Type B pancreatic cell (in vitro differentiated cells): Measurements from ENCODE around the gene INPP5K. TPM values are rescaled to one million over a fixed set of nuclear protein-coding genes. Genes with fewer than 3 reads are reported as not detected.
"Not testable (repeated sequence)": the region's sequence is repeated elsewhere in the genome, so short reads cannot be mapped to it uniquely, and the experiment has no call there.

Source experiments
- DNase-seq: peaks from one replicate; pipeline ENCODE4 v3.0.0; 2021; ENCODE audit warnings: mixed read lengths; ENCODE audit not compliant: unreplicated experiment; ENCODE audit errors: extremely low spot score
- H3K27ac Mint-ChIP-seq: 2 replicates; pipeline ENCODE4 v1.8.0; 2021; ENCODE audit warnings: mild to moderate bottlenecking, mixed read lengths
- H3K27me3 Mint-ChIP-seq: 2 replicates; pipeline ENCODE4 v1.8.0; 2021; ENCODE audit warnings: mixed read lengths
- H3K36me3 Mint-ChIP-seq: 2 replicates; pipeline ENCODE4 v1.8.0; 2021; ENCODE audit warnings: mixed read lengths
- H3K4me1 Mint-ChIP-seq: one replicate; pipeline ENCODE4 v1.8.0; 2021; ENCODE audit warnings: mixed read lengths; ENCODE audit not compliant: unreplicated experiment
- H3K4me3 Mint-ChIP-seq: 2 replicates; pipeline ENCODE4 v1.8.0; 2021; ENCODE audit warnings: mild to moderate bottlenecking, mixed read lengths
- H3K9me3 Mint-ChIP-seq: 2 replicates; pipeline ENCODE4 v1.8.0; 2021; ENCODE audit warnings: mixed read lengths
- CTCF ChIP-seq: fragments of 200-600 bp; sonication (generic); conservative IDR thresholded peaks from 2 replicates; pipeline ENCODE4 v1.5.0; 2021; ENCODE audit warnings: antibody characterized with exemption, mild to moderate bottlenecking
- total RNA-seq: library from RNA; stranded (reverse); gene quantifications from 2 replicates; pipeline ENCODE4 v1.2.1, GENCODE V29; 2021; ENCODE audit warnings: low replicate concordance

Gene INPP5K
- total RNA-seq, 1 donor from 2014 or later = 21.2 TPM

- TF ChIP-seq CTCF = no peak
- Mint-ChIP-seq H3K27ac (no peak overlapping the region), H3K36me3 (peaks cover 4% of the 10 kb centered on the region), H3K4me3 (no peak overlapping the region), H3K27me3 (no peaks in the 10 kb centered on the region), H3K4me1 (peaks cover 16% of the 10 kb centered on the region), H3K9me3 (no peaks in the 10 kb centered on the region)
- no peak for DNase-seq
Observed at GRCh38 chr17:1512351-1512750, 4.1 kb downstream of the INPP5K start.

GRCh38 chr17:1511756-1512321 lies 4.6 kb downstream of the INPP5K start:
- no peaks in the 10 kb centered on the region for H3K9me3 Mint-ChIP-seq
- H3K4me1 Mint-ChIP-seq = peaks cover 16% of the 10 kb centered on the region

GRCh38 chr17:1511290-1511689 lies 5.1 kb downstream of the INPP5K start:
- H3K27ac Mint-ChIP-seq = peak overlapping the region; percentile 56
- H3K4me1 Mint-ChIP-seq = peaks cover 16% of the 10 kb centered on the region
- no peak overlapping the region for H3K4me3 Mint-ChIP-seq
- H3K36me3 Mint-ChIP-seq = peaks cover 4% of the 10 kb centered on the region
- no peak for DNase-seq
- H3K9me3 Mint-ChIP-seq = no peaks in the 10 kb centered on the region
- no peak for TF ChIP-seq CTCF
- H3K27me3 Mint-ChIP-seq = no peaks in the 10 kb centered on the region

More at GRCh38 chr17:1511756-1512321, 4.6 kb downstream of the INPP5K start:
- Mint-ChIP-seq H3K27ac (peak overlapping the region; percentile 29), H3K27me3 (no peaks in the 10 kb centered on the region), H3K36me3 (peaks cover 4% of the 10 kb centered on the region), H3K4me3 (no peak overlapping the region)
- no peak for DNase-seq
- TF ChIP-seq CTCF = no peak

GRCh38 chr17:1509290-1509881 lies 7.0 kb downstream of the INPP5K start:
- Mint-ChIP-seq H3K4me3 (no peak overlapping the region), H3K27ac (peak overlapping the region; percentile 69), H3K4me1 (peaks cover 7% of the 10 kb centered on the region), H3K27me3 (no peaks in the 10 kb centered on the region), H3K36me3 (peaks cover 4% of the 10 kb centered on the region), H3K9me3 (no peaks in the 10 kb centered on the region)
- no peak for TF ChIP-seq CTCF
- no peak for DNase-seq

- not testable (repeated sequence) for H3K36me3 Mint-ChIP-seq, H3K4me3 Mint-ChIP-seq, H3K27me3 Mint-ChIP-seq, DNase-seq, H3K27ac Mint-ChIP-seq, H3K9me3 Mint-ChIP-seq
- H3K4me1 Mint-ChIP-seq = peaks cover 12% of the 10 kb centered on the region
Observed at GRCh38 chr17:1508709-1509108, 7.7 kb downstream of the INPP5K start.

- Mint-ChIP-seq H3K4me1 (peaks cover 12% of the 10 kb centered on the region), H3K27me3 (no peaks in the 10 kb centered on the region), H3K4me3 (no peak overlapping the region), H3K9me3 (no peaks in the 10 kb centered on the region), H3K36me3 (peaks cover 4% of the 10 kb centered on the region), H3K27ac (no peak overlapping the region)
- no peak for DNase-seq
- no peak for TF ChIP-seq CTCF
Observed at GRCh38 chr17:1506649-1507267, 9.7 kb downstream of the INPP5K start.
